H1 (cell line): Measurements from ENCODE around the gene STRN4. TPM values are rescaled to one million over a fixed set of nuclear protein-coding genes. Genes with fewer than 3 reads are reported as not detected.

Source experiments
- CTCF ChIA-PET: fragments of 300-600 bp; sonication (Branson Sonifier 250); formaldehyde crosslinking; loops from one replicate; lab custom pipeline; 2021; ENCODE audit not compliant: partially characterized antibody; lab: Charles Lee
- POLR2A ChIA-PET: fragments of 300-600 bp; sonication (Branson Sonifier 250); formaldehyde crosslinking; loops from one replicate; lab custom pipeline; 2021; ENCODE audit warnings: inconsistent platforms; ENCODE audit not compliant: partially characterized antibody; lab: Charles Lee
- DNase-seq, 2 experiments: peaks; one replicate each; pipeline versions ENCODE4 v3.0.0 to v3.0.0-alpha.2; 2010 to 2022; ENCODE audit warnings: low spot score in 2 of 2, low read depth in 1 of 2, mixed read lengths in 1 of 2
- FAIRE-seq: peaks from 2 replicates; lab custom pipeline; 2011; peaks lifted over from hg19 to GRCh38; lab: Jason Lieb, UNC
- H2AFZ ChIP-seq: 2 replicates; pipeline ENCODE4 v1.8.1; 2012; ENCODE audit warnings: low read length, inconsistent platforms
- H2AK5ac ChIP-seq: 2 replicates; pipeline ENCODE4 v1.6.1; 2013; ENCODE audit warnings: low read depth, low read length
- H2BK120ac ChIP-seq: replicated peaks from 2 replicates; pipeline ENCODE3; 2013; ENCODE audit warnings: low read depth, low read length, inconsistent platforms
- H2BK12ac ChIP-seq: 2 replicates; pipeline ENCODE4 v1.6.1; 2013; ENCODE audit warnings: low read depth, low read length
- H2BK15ac ChIP-seq: 2 replicates; pipeline ENCODE4 v1.6.1; 2013; ENCODE audit warnings: low read length
- H2BK20ac ChIP-seq: 2 replicates; pipeline ENCODE4 v1.6.1; 2013; ENCODE audit warnings: low read length
- H2BK5ac ChIP-seq: 2 replicates; pipeline ENCODE4 v1.6.1; 2013; ENCODE audit warnings: low read depth, low read length
- H3K14ac ChIP-seq: 2 replicates; pipeline ENCODE4 v1.6.1; 2013; ENCODE audit warnings: inconsistent platforms; ENCODE audit not compliant: insufficient read length
- H3K18ac ChIP-seq: 2 replicates; pipeline ENCODE4 v1.6.1; 2013; ENCODE audit warnings: low read length; ENCODE audit errors: extremely low read depth
- H3K23ac ChIP-seq: 2 replicates; pipeline ENCODE4 v1.6.1; 2013; ENCODE audit warnings: inconsistent platforms; ENCODE audit not compliant: insufficient read length
- H3K23me2 ChIP-seq: 2 replicates; pipeline ENCODE4 v1.6.1; 2013; ENCODE audit warnings: low read depth, low read length
- H3K27ac ChIP-seq: 2 replicates; pipeline ENCODE4 v1.6.1; 2011; ENCODE audit warnings: low read depth, low read length, inconsistent platforms
- H3K27me3 ChIP-seq, 4 experiments: replicated peaks in 1 of 4; 1 replicate in 1 of 4; 2 replicates in 3 of 4; pipeline versions ENCODE4 v1.6.1 to v1.8.1; 2011 to 2013; ENCODE audit warnings: low read length in 3 of 4, mild to moderate bottlenecking in 3 of 4, inconsistent platforms in 2 of 4, mixed read lengths in 2 of 4, moderate library complexity in 1 of 4; ENCODE audit not compliant: control insufficient read depth in 3 of 4, insufficient read depth in 3 of 4; ENCODE audit errors: extremely low read depth in 1 of 4
- H3K36me3 ChIP-seq, 4 experiments: 2 replicates each; pipeline versions ENCODE4 v1.6.1 to v1.8.1; 2011 to 2013; ENCODE audit warnings: mild to moderate bottlenecking in 4 of 4, low read length in 3 of 4, moderate library complexity in 2 of 4, control low read depth in 1 of 4, inconsistent platforms in 1 of 4; ENCODE audit not compliant: insufficient read depth in 4 of 4, control insufficient read depth in 2 of 4
- H3K4ac ChIP-seq: replicated peaks from 2 replicates; pipeline ENCODE3; 2013; ENCODE audit warnings: low read length, low read depth, mixed read lengths, inconsistent platforms; ENCODE audit not compliant: insufficient read length
- H3K4me1 ChIP-seq, 4 experiments: replicated peaks in 1 of 4; 1 replicate in 1 of 4; 2 replicates in 3 of 4; pipeline versions ENCODE4 v1.6.1 to v1.8.1; 2011 to 2013; ENCODE audit warnings: low read length in 3 of 4, inconsistent platforms in 2 of 4, mixed read lengths in 1 of 4; ENCODE audit not compliant: insufficient read depth in 4 of 4, control insufficient read depth in 3 of 4
- H3K4me2 ChIP-seq, 2 experiments: 2 replicates each; pipeline versions ENCODE4 v1.6.1 to v1.8.1; 2011 to 2013; ENCODE audit warnings: low read depth in 2 of 2, low read length in 2 of 2, control low read depth in 1 of 2, inconsistent platforms in 1 of 2, mild to moderate bottlenecking in 1 of 2; ENCODE audit not compliant: insufficient read depth in 1 of 2
- H3K4me3 ChIP-seq, 4 experiments: fragments of 200-600, 300-600 bp in 1 of 4; sonication (generic), shearing (Covaris generic), sonication (Bioruptor Twin) in 1 of 4; 2 replicates each; pipeline versions ENCODE4 v1.5.1 to v1.8.1; 2011 to 2016; ENCODE audit warnings: low read length in 4 of 4, low read depth in 3 of 4, control low read depth in 2 of 4, inconsistent platforms in 2 of 4, mild to moderate bottlenecking in 2 of 4, mixed read lengths in 1 of 4, moderate library complexity in 1 of 4; ENCODE audit not compliant: insufficient read depth in 2 of 4; ENCODE audit errors: extremely low read depth in 1 of 4
- H3K56ac ChIP-seq: replicated peaks from 2 replicates; pipeline ENCODE3; 2013; ENCODE audit warnings: low read depth, mild to moderate bottlenecking, mixed read lengths, low read length, inconsistent platforms; ENCODE audit not compliant: insufficient read length
- H3K79me1 ChIP-seq: 2 replicates; pipeline ENCODE4 v1.6.1; 2013; ENCODE audit warnings: low read depth, low read length, control low read depth
- H3K79me2 ChIP-seq, 2 experiments: 2 replicates each; pipeline versions ENCODE4 v1.6.1 to v1.8.1; 2012 to 2013; ENCODE audit warnings: low read length in 2 of 2, mild to moderate bottlenecking in 2 of 2, inconsistent platforms in 1 of 2; ENCODE audit not compliant: insufficient read depth in 2 of 2, control insufficient read depth in 1 of 2
- H3K9ac ChIP-seq, 4 experiments: replicated peaks in 1 of 4; 1 replicate in 1 of 4; 2 replicates in 3 of 4; pipeline versions ENCODE4 v1.6.1 to v1.8.1; 2011 to 2013; ENCODE audit warnings: low read depth in 3 of 4, low read length in 3 of 4, control low read depth in 2 of 4, mild to moderate bottlenecking in 2 of 4, moderate library complexity in 2 of 4, inconsistent platforms in 1 of 4; ENCODE audit errors: extremely low read depth in 1 of 4
- H3K9me3 ChIP-seq, 2 experiments: 2 replicates each; pipeline versions ENCODE4 v1.6.1 to v1.8.1; 2012 to 2013; ENCODE audit warnings: mild to moderate bottlenecking in 2 of 2, moderate library complexity in 2 of 2, control low read depth in 1 of 2, inconsistent platforms in 1 of 2, low read depth in 1 of 2, low read length in 1 of 2, mixed read lengths in 1 of 2; ENCODE audit not compliant: insufficient read depth in 2 of 2
- H4K20me1 ChIP-seq, 2 experiments: replicated peaks in 1 of 2; 2 replicates each; pipeline versions ENCODE3 to v1.8.1; 2011 to 2013; ENCODE audit warnings: inconsistent platforms in 2 of 2, low read length in 2 of 2, mild to moderate bottlenecking in 1 of 2; ENCODE audit not compliant: insufficient read depth in 2 of 2, control insufficient read depth in 1 of 2
- H4K5ac ChIP-seq: 2 replicates; pipeline ENCODE4 v1.6.1; 2013; ENCODE audit warnings: low read length, low read depth, mixed read lengths, inconsistent platforms; ENCODE audit not compliant: insufficient read length
- H4K8ac ChIP-seq: 2 replicates; pipeline ENCODE4 v1.8.0; 2013; ENCODE audit warnings: mild to moderate bottlenecking, moderate library complexity, low read length, inconsistent platforms; ENCODE audit not compliant: insufficient read depth; ENCODE audit errors: extremely low read depth
- H4K91ac ChIP-seq: replicated peaks from 2 replicates; pipeline ENCODE3; 2013; ENCODE audit warnings: low read length, mixed read lengths, inconsistent platforms; ENCODE audit not compliant: insufficient read length
- ASH2L ChIP-seq: fragments of 200-600, 300-600 bp; sonication (generic); IDR thresholded peaks from one replicate; pipeline ENCODE4 v1.7.1; 2017; ENCODE audit warnings: low read length
- BCL11A ChIP-seq, 2 experiments: IDR thresholded peaks; one replicate each; pipeline ENCODE4 v1.6.1; 2011; ENCODE audit warnings: low read depth in 2 of 2, low read length in 2 of 2, mild to moderate bottlenecking in 2 of 2
- CBX5 ChIP-seq: fragments of 300-800, 300-1000 bp; sonication (generic); IDR thresholded peaks from 2 replicates; pipeline ENCODE4 v1.7.1; 2016; ENCODE audit warnings: antibody characterized with exemption, low read length, low read depth
- CHD1 ChIP-seq: IDR thresholded peaks from 2 replicates; pipeline ENCODE4 v1.6.1; 2012; ENCODE audit warnings: low read depth, low read length, improper control_type of control experiment
- CREB1 ChIP-seq: IDR thresholded peaks from 2 replicates; pipeline ENCODE4 v1.6.1; 2012; ENCODE audit warnings: inconsistent platforms
- CTBP2 ChIP-seq: IDR thresholded peaks from 2 replicates; pipeline ENCODE4 v1.7.0; 2011; ENCODE audit warnings: borderline replicate concordance, mild to moderate bottlenecking, moderate library complexity, mixed read lengths, low read length; ENCODE audit not compliant: insufficient read depth, insufficient read length
- CTCF ChIP-seq, 3 experiments: IDR thresholded peaks; 1 replicate in 2 of 3; 2 replicates in 1 of 3; pipeline versions ENCODE4 v1.5.1 to v1.6.1; 2011; ENCODE audit warnings: low read length in 3 of 3, mild to moderate bottlenecking in 3 of 3, inconsistent platforms in 2 of 3, low read depth in 1 of 3, moderate library complexity in 1 of 3; ENCODE audit not compliant: insufficient read depth in 1 of 3; ENCODE audit errors: control extremely low read depth in 1 of 3
- FOSL1 ChIP-seq: IDR thresholded peaks from 2 replicates; pipeline ENCODE4 v1.6.1; 2011; ENCODE audit warnings: mild to moderate bottlenecking, low read depth, low read length, moderate library complexity; ENCODE audit not compliant: insufficient read depth
- JUN ChIP-seq: IDR thresholded peaks from 2 replicates; pipeline ENCODE4 v1.6.1; 2011; ENCODE audit warnings: low read depth, mild to moderate bottlenecking, improper control_type of control experiment, low read length
- POLR2AphosphoS5 ChIP-seq: IDR thresholded peaks from 2 replicates; pipeline ENCODE4 v1.6.1; 2011; ENCODE audit warnings: low read depth, low read length
- SUZ12 ChIP-seq: fragments of 200-600 bp; sonication (generic); IDR thresholded peaks from 2 replicates; pipeline ENCODE4 v1.6.1; 2012; ENCODE audit warnings: mild to moderate bottlenecking, inconsistent platforms, low read length, moderate library complexity, mixed read lengths
- WGBS, 2 experiments: shearing (Covaris generic) in 1 of 2; methylation state at CpG; one replicate each; pipeline versions ENCODE4 v1.1.6 to v1.1.7; 2013 to 2015; ENCODE audit warnings: low lambda C conversion rate in 2 of 2, mixed read lengths in 2 of 2, inconsistent platforms in 1 of 2, low coverage in 1 of 2, missing lambda C conversion rate in 1 of 2; ENCODE audit not compliant: insufficient replicate concordance in 2 of 2, insufficient coverage in 1 of 2, insufficient read length in 1 of 2; ENCODE audit errors: extremely low coverage in 1 of 2, missing lambda C conversion rate in 1 of 2; 5-methylcytosine and 5-hydroxymethylcytosine counted together
- polyA plus RNA-seq, 7 experiments: library from polyadenylated mRNA; depleted of rRNA in 3 of 7; stranded (reverse) in 5 of 7; unstranded in 2 of 7; fragments of >200 nt in 5 of 7; fragments of 200-250 nt in 2 of 7; gene quantifications; 1 replicate in 5 of 7; 2 replicates in 1 of 7; 4 replicates in 1 of 7; pipeline versions ENCODE4 v1.2.1 to v1.2.3, GENCODE V29; 2011 to 2013; ENCODE audit warnings: missing spikeins in 2 of 7, mixed read lengths in 2 of 7
- total RNA-seq: library from RNA; stranded (reverse); fragmentation: NEBNext Ultra II Directional; extraction: Animal tissue kit (Norgen Biotek cat#: 25700); gene quantifications from 2 replicates; pipeline ENCODE4 v1.2.1, GENCODE V29; 2021

Gene STRN4
- total and polyA plus RNA-seq, 2 of the 8 experiments (the other 6 are each of a cell fraction or from before 2014, with no cell fraction given): 120 to 187 TPM

DNA sequence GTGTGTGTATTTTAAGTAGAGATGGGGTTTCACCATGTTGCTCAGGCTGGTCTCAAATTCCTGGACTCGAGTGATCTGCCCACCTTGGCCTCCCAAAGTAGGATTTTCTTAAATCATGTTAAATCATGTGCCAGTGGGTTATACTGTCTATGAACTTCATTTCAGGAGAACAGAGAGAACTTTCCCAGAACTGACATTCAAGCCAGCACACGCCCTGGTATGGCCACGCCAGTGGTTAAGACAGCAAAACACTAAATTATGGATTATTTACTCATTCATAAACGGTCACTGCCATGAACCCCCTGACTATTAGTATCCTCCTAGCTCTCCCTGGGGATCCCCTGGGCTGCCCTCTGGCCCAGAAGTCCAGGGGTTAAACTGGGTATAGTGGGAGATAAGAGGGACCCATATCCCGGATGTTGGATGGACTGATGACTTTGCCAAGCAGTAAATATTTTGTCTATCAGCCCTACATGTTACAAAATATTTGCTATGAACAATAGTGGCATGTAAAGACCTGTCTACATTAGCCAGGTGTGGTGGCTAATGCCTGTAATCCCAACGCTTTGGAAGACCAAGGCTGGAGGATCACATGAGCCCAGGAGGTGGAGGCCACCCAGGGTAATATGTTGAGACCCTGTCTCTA, 16.1 kb upstream of the STRN4 start:
- H2BK12ac ChIP-seq: no peak overlapping the region
- H3K4me2 ChIP-seq: no peak overlapping the region
- H3K79me2 ChIP-seq: no peaks in the 10 kb centered on the region
- no peak overlapping the region for H3K9ac ChIP-seq
- H2AFZ ChIP-seq: no peak overlapping the region
- H2BK20ac ChIP-seq: no peak overlapping the region
- no peak overlapping the region for H2BK120ac ChIP-seq
- FAIRE-seq (no peak), DNase-seq (no peak)
- H3K23me2 ChIP-seq: no peaks in the 10 kb centered on the region
- no peak overlapping the region for H4K91ac ChIP-seq
- H4K5ac ChIP-seq: no peak overlapping the region
- H2AK5ac ChIP-seq: no peak overlapping the region
- peaks cover 0 to 4% (median 0%) of the 10 kb centered on the region in 4 experiments; a peak in 1 of 8 replicates for H3K36me3 ChIP-seq
- H3K4me3 ChIP-seq: no peak overlapping the region
- 90% methylated on average over 6 of the region's 6 CpGs; no CpG with 5 or more reads in 1 of the 2 experiments for WGBS, 2 experiments
- H4K20me1 ChIP-seq: peaks cover 2 to 6% of the 10 kb centered on the region in 2 experiments
- H3K14ac ChIP-seq: no peak overlapping the region
- H3K56ac ChIP-seq: no peak overlapping the region
- H3K4ac ChIP-seq: no peak overlapping the region
- no peak overlapping the region for H3K23ac ChIP-seq
- H3K79me1 ChIP-seq: no peaks in the 10 kb centered on the region
- H4K8ac ChIP-seq: no peak overlapping the region
- no peaks in the 10 kb centered on the region for H3K9me3 ChIP-seq
- CTCF ChIA-PET: interaction anchor here (0.7 to 12.0 kb wide), 3 partner anchors 7 to 1537 kb away, joined by 3 to 176 read pairs (median 5); no protein-coding TSS in a partner anchor
- peaks cover 0 to 5% (median 0%) of the 10 kb centered on the region in 4 experiments; a peak in 4 of 7 replicates for H3K4me1 ChIP-seq
- H2BK15ac ChIP-seq: no peak overlapping the region
- H2BK5ac ChIP-seq: no peak overlapping the region
- POLR2A ChIA-PET: interaction anchor here (0.9 to 4.0 kb wide), 2 partner anchors 10 to 78 kb away, joined by 3 to 14 read pairs; no protein-coding TSS in a partner anchor
- no peak overlapping the region for H3K18ac ChIP-seq
- H3K27me3 ChIP-seq: no peaks in the 10 kb centered on the region
- H3K27ac ChIP-seq: no peak overlapping the region
- no peak for TF ChIP-seq CTBP2
- no peak for TF ChIP-seq POLR2AphosphoS5
- TF ChIP-seq CHD1: no peak
- TF ChIP-seq JUN: no peak
- no peak for TF ChIP-seq CREB1
- TF ChIP-seq BCL11A (IDR thresholded peaks at IDR 0.05; ENCODE audit: low read depth in 2 of 2, low read length in 2 of 2): no peak
- no peak for TF ChIP-seq CTCF (IDR thresholded peaks at IDR 0.05; ENCODE audit: control extremely low read depth in 1 of 3, insufficient read depth in 1 of 3, low read depth in 1 of 3, low read length in 3 of 3)
- TF ChIP-seq CBX5: no peak
- TF ChIP-seq ASH2L: no peak
- no peak for TF ChIP-seq SUZ12
- no peak for TF ChIP-seq FOSL1
